ENCODE data around the gene GID4.

GID4 gene

GRCh38 chr17:18065546-18065945 lies 26.3 kb downstream of the GID4 start:
- no peaks in the 10 kb centered on the region for H3K27me3 ChIP-seq (ENCODE audit: insufficient read depth, low read length, poor library complexity)
- DNase-seq (no peak), ATAC-seq (ENCODE audit: insufficient read depth, low read depth) (no peak)
- no peak overlapping the region for H2AFZ ChIP-seq (ENCODE audit: low read depth, low read length)
- H4K20me1 ChIP-seq (ENCODE audit: insufficient read depth, low read length) = no peaks in the 10 kb centered on the region
- no peak overlapping the region for H3K4me2 ChIP-seq (ENCODE audit: insufficient read depth, low read length)
- no peak overlapping the region for H3K9ac ChIP-seq (ENCODE audit: low read depth, low read length)
- H3K9me3 ChIP-seq (ENCODE audit: insufficient read depth, low read length, severe bottlenecking) = no peaks in the 10 kb centered on the region
- no peaks in the 10 kb centered on the region for H3K79me2 ChIP-seq (ENCODE audit: insufficient read depth, low read length)
- peaks cover 59% of the 10 kb centered on the region for H3K36me3 ChIP-seq (ENCODE audit: insufficient read depth, low read length)
- TF ChIP-seq CTCF (IDR thresholded peaks at IDR 0.05; ENCODE audit: borderline replicate concordance, extremely low read depth, low read length, poor library complexity, severe bottlenecking) (no peak), EZH2 (IDR thresholded peaks at IDR 0.05; ENCODE audit: borderline replicate concordance, low read depth, low read length, severe bottlenecking) (no peak)
- H3K4me1 ChIP-seq (ENCODE audit: insufficient read depth, low read length) = no peaks in the 10 kb centered on the region
- H3K4me3 ChIP-seq (ENCODE audit: low read depth in 1 of 2, low read length in 2 of 2) = no peak overlapping the region
- H3K27ac ChIP-seq (ENCODE audit: low read length) = no peak overlapping the region

GRCh38 chr17:18066866-18067265 lies 27.7 kb downstream of the GID4 start:
- H3K79me2 ChIP-seq (ENCODE audit: insufficient read depth, low read length) = no peaks in the 10 kb centered on the region
- H3K27ac ChIP-seq (ENCODE audit: low read length) = no peak overlapping the region
- no peak for TF ChIP-seq CTCF (IDR thresholded peaks at IDR 0.05; ENCODE audit: borderline replicate concordance, extremely low read depth, low read length, poor library complexity, severe bottlenecking)
- no peak for TF ChIP-seq EZH2 (IDR thresholded peaks at IDR 0.05; ENCODE audit: borderline replicate concordance, low read depth, low read length, severe bottlenecking)
- H3K9ac ChIP-seq (ENCODE audit: low read depth, low read length) = no peak overlapping the region
- DNase-seq (no peak), ATAC-seq (ENCODE audit: insufficient read depth, low read depth) (no peak)
- H3K4me1 ChIP-seq (ENCODE audit: insufficient read depth, low read length) = no peaks in the 10 kb centered on the region
- H3K36me3 ChIP-seq (ENCODE audit: insufficient read depth, low read length) = peaks cover 49% of the 10 kb centered on the region
- H2AFZ ChIP-seq (ENCODE audit: low read depth, low read length) = no peak overlapping the region
- H3K4me3 ChIP-seq (ENCODE audit: low read depth in 1 of 2, low read length in 2 of 2) = no peak overlapping the region
- no peaks in the 10 kb centered on the region for H3K27me3 ChIP-seq (ENCODE audit: insufficient read depth, low read length, poor library complexity)
- H3K9me3 ChIP-seq (ENCODE audit: insufficient read depth, low read length, severe bottlenecking) = no peaks in the 10 kb centered on the region
- no peaks in the 10 kb centered on the region for H4K20me1 ChIP-seq (ENCODE audit: insufficient read depth, low read length)
- H3K4me2 ChIP-seq (ENCODE audit: insufficient read depth, low read length) = no peak overlapping the region

- Histone ChIP-seq H3K36me3 (ENCODE audit: insufficient read depth, low read length) (peaks cover 31% of the 10 kb centered on the region), H3K4me1 (ENCODE audit: insufficient read depth, low read length) (no peaks in the 10 kb centered on the region), H3K27ac (ENCODE audit: low read length) (no peak overlapping the region), H3K79me2 (ENCODE audit: insufficient read depth, low read length) (no peaks in the 10 kb centered on the region), H3K4me2 (ENCODE audit: insufficient read depth, low read length) (no peak overlapping the region), H2AFZ (ENCODE audit: low read depth, low read length) (no peak overlapping the region), H3K9me3 (ENCODE audit: insufficient read depth, low read length, severe bottlenecking) (no peaks in the 10 kb centered on the region), H4K20me1 (ENCODE audit: insufficient read depth, low read length) (no peaks in the 10 kb centered on the region), H3K4me3 (ENCODE audit: low read depth in 1 of 2, low read length in 2 of 2) (no peak overlapping the region), H3K27me3 (ENCODE audit: insufficient read depth, low read length, poor library complexity) (no peaks in the 10 kb centered on the region), H3K9ac (ENCODE audit: low read depth, low read length) (no peak overlapping the region)
- DNase-seq (no peak), ATAC-seq (ENCODE audit: insufficient read depth, low read depth) (no peak)
- no peak for TF ChIP-seq CTCF (IDR thresholded peaks at IDR 0.05; ENCODE audit: borderline replicate concordance, extremely low read depth, low read length, poor library complexity, severe bottlenecking)
- TF ChIP-seq EZH2 (IDR thresholded peaks at IDR 0.05; ENCODE audit: borderline replicate concordance, low read depth, low read length, severe bottlenecking) = no peak
Observed at GRCh38 chr17:18069101-18069500, 29.9 kb downstream of the GID4 start.

- Histone ChIP-seq H3K9me3 (ENCODE audit: insufficient read depth, low read length, severe bottlenecking) (no peaks in the 10 kb centered on the region), H3K9ac (ENCODE audit: low read depth, low read length) (no peak overlapping the region), H3K27ac (ENCODE audit: low read length) (no peak overlapping the region), H3K36me3 (ENCODE audit: insufficient read depth, low read length) (peaks cover 14% of the 10 kb centered on the region; the same call in 1 of the 2 replicates), H2AFZ (ENCODE audit: low read depth, low read length) (no peak overlapping the region), H3K79me2 (ENCODE audit: insufficient read depth, low read length) (no peaks in the 10 kb centered on the region), H3K4me3 (ENCODE audit: low read depth in 1 of 2, low read length in 2 of 2) (no peak overlapping the region), H3K4me1 (ENCODE audit: insufficient read depth, low read length) (no peaks in the 10 kb centered on the region), H3K27me3 (ENCODE audit: insufficient read depth, low read length, poor library complexity) (no peaks in the 10 kb centered on the region), H3K4me2 (ENCODE audit: insufficient read depth, low read length) (no peak overlapping the region), H4K20me1 (ENCODE audit: insufficient read depth, low read length) (no peaks in the 10 kb centered on the region)
- TF ChIP-seq EZH2 (IDR thresholded peaks at IDR 0.05; ENCODE audit: borderline replicate concordance, low read depth, low read length, severe bottlenecking) = no peak
- TF ChIP-seq CTCF (IDR thresholded peaks at IDR 0.05; ENCODE audit: borderline replicate concordance, extremely low read depth, low read length, poor library complexity, severe bottlenecking) = no peak
- DNase-seq (no peak), ATAC-seq (ENCODE audit: insufficient read depth, low read depth) (no peak)
Observed at GRCh38 chr17:18070861-18071340, 31.7 kb downstream of the GID4 start.

All from DND-41 (cell line).